Astrocyte (in vitro differentiated cells and primary cell): ENCODE results near the gene NUTF2.

ENCODE experiments used
- CTCF ChIP-seq: IDR thresholded peaks from 2 replicates; pipeline ENCODE4 v1.5.1; 2011; ENCODE audit warnings: low read depth, mild to moderate bottlenecking, inconsistent platforms, low read length, moderate library complexity; ENCODE audit not compliant: insufficient read depth
- EZH2 ChIP-seq: IDR thresholded peaks from 2 replicates; pipeline ENCODE4 v1.6.1; 2012; ENCODE audit warnings: mild to moderate bottlenecking, low read length, inconsistent platforms; ENCODE audit not compliant: insufficient read depth

GRCh38 chr16:67804853-67805542 is 41.7 kb upstream of the NUTF2 start:
- TF ChIP-seq CTCF = no peak
- no peak for TF ChIP-seq EZH2
